Keratinocyte (primary cell): ENCODE measurements around the gene MAB21L4. TPM values are rescaled to one million over a fixed set of nuclear protein-coding genes. Genes with fewer than 3 reads are reported as not detected.

Experiments
- DNase-seq: peaks from one replicate; pipeline ENCODE4 v3.0.0-alpha.2; 2011; ENCODE audit warnings: low read depth, missing footprints, low spot score
- FAIRE-seq: peaks from 2 replicates; lab custom pipeline; 2011; peaks lifted over from hg19 to GRCh38; lab: Jason Lieb, UNC
- H2AFZ ChIP-seq: 2 replicates; pipeline ENCODE4 v1.6.0; 2012; ENCODE audit warnings: low read length, control low read depth, inconsistent platforms; ENCODE audit not compliant: control insufficient read depth
- H3K27ac ChIP-seq: 2 replicates; pipeline ENCODE4 v1.5.1; 2011; ENCODE audit warnings: low read length; ENCODE audit not compliant: control insufficient read depth, insufficient read depth
- H3K27me3 ChIP-seq: 3 replicates; pipeline ENCODE4 v1.6.0; 2011; ENCODE audit warnings: low read length; ENCODE audit not compliant: control insufficient read depth, insufficient read depth; ENCODE audit errors: extremely low read depth
- H3K36me3 ChIP-seq, 2 experiments: 2 replicates in 1 of 2; 3 replicates in 1 of 2; pipeline ENCODE4 v1.5.1; 2011; ENCODE audit warnings: low read length in 2 of 2, mild to moderate bottlenecking in 1 of 2; ENCODE audit not compliant: control insufficient read depth in 2 of 2, insufficient read depth in 2 of 2; ENCODE audit errors: extremely low read depth in 1 of 2
- H3K4me1 ChIP-seq: 3 replicates; pipeline ENCODE4 v1.5.1; 2011; ENCODE audit warnings: low read length; ENCODE audit not compliant: control insufficient read depth, insufficient read depth; ENCODE audit errors: extremely low read depth
- H3K4me2 ChIP-seq: 3 replicates; pipeline ENCODE4 v1.6.0; 2011; ENCODE audit warnings: low read depth, low read length; ENCODE audit not compliant: control insufficient read depth, insufficient read depth; ENCODE audit errors: extremely low read depth
- H3K4me3 ChIP-seq, 3 experiments: fragments of 200-600 bp in 1 of 3; sonication (generic) in 1 of 3; 2 replicates in 2 of 3; 3 replicates in 1 of 3; pipeline ENCODE4 v1.5.1; 2011 to 2016; ENCODE audit warnings: low read length in 3 of 3, mild to moderate bottlenecking in 3 of 3, control low read depth in 2 of 3, inconsistent platforms in 1 of 3, low read depth in 1 of 3, mixed read lengths in 1 of 3, mixed run types in 1 of 3, moderate library complexity in 1 of 3; ENCODE audit not compliant: control insufficient read depth in 2 of 3, insufficient read depth in 2 of 3; ENCODE audit errors: extremely low read depth in 1 of 3
- H3K79me2 ChIP-seq: 2 replicates; pipeline ENCODE4 v1.6.0; 2012; ENCODE audit warnings: low read length; ENCODE audit not compliant: control insufficient read depth, insufficient read depth
- H3K9ac ChIP-seq: 3 replicates; pipeline ENCODE4 v1.6.0; 2011; ENCODE audit warnings: low read length; ENCODE audit not compliant: control insufficient read depth, insufficient read depth; ENCODE audit errors: extremely low read depth
- H3K9me1 ChIP-seq: 3 replicates; pipeline ENCODE4 v1.6.0; 2011; ENCODE audit warnings: low read length; ENCODE audit not compliant: control insufficient read depth, insufficient read depth; ENCODE audit errors: extremely low read depth
- H3K9me3 ChIP-seq: 2 replicates; pipeline ENCODE4 v1.5.1; 2012; ENCODE audit warnings: low read depth, low read length; ENCODE audit not compliant: control insufficient read depth
- H4K20me1 ChIP-seq: 3 replicates; pipeline ENCODE4 v1.6.0; 2011; ENCODE audit warnings: low read length; ENCODE audit not compliant: control insufficient read depth, insufficient read depth; ENCODE audit errors: extremely low read depth
- EZH2 ChIP-seq: IDR thresholded peaks from one replicate; pipeline ENCODE4 v1.6.1; 2012; ENCODE audit warnings: inconsistent platforms, mild to moderate bottlenecking, low read length, moderate library complexity
- dilution Hi-C: fragments of 300-500 bp; cut with MboI; formaldehyde crosslinking; loops from one replicate; pipeline ENCODE4 v1.7.0; 2020; ENCODE audit warnings: low sequenced_read_pairs; ENCODE audit not compliant: extremely low pct_ligation_motif_present
- polyA plus RNA-seq, 5 experiments: library from polyadenylated mRNA; depleted of rRNA in 3 of 5; stranded (reverse) in 3 of 5; stranded (forward) in 1 of 5; unstranded in 1 of 5; fragments of >200 nt; gene quantifications; 1 replicate in 1 of 5; 2 replicates in 3 of 5; 3 replicates in 1 of 5; pipeline versions ENCODE4 v1.2.1 to v1.2.3, GENCODE V29; 2011 to 2012; ENCODE audit warnings: missing spikeins in 2 of 5, low read depth in 1 of 5, low replicate concordance in 1 of 5
- TF ChIP-seq, protein P1 (sequence below), 3 experiments: IDR thresholded peaks in 1 of 3; conservative IDR thresholded peaks in 1 of 3; optimal IDR thresholded peaks in 1 of 3; 2 replicates in 2 of 3; 3 replicates in 1 of 3; pipeline versions ENCODE3 to v1.5.1; 2011; ENCODE audit warnings: low read length in 3 of 3, mild to moderate bottlenecking in 3 of 3, moderate library complexity in 2 of 3, control low read depth in 1 of 3, inconsistent platforms in 1 of 3; ENCODE audit not compliant: insufficient read depth in 2 of 3; ENCODE audit errors: extremely low read depth in 1 of 3

The MAB21L4 gene
- polyA plus RNA-seq, 1 donor (not counting 4 experiments of a cell fraction or from before 2014, with no cell fraction given): 0.37 TPM

DNA sequence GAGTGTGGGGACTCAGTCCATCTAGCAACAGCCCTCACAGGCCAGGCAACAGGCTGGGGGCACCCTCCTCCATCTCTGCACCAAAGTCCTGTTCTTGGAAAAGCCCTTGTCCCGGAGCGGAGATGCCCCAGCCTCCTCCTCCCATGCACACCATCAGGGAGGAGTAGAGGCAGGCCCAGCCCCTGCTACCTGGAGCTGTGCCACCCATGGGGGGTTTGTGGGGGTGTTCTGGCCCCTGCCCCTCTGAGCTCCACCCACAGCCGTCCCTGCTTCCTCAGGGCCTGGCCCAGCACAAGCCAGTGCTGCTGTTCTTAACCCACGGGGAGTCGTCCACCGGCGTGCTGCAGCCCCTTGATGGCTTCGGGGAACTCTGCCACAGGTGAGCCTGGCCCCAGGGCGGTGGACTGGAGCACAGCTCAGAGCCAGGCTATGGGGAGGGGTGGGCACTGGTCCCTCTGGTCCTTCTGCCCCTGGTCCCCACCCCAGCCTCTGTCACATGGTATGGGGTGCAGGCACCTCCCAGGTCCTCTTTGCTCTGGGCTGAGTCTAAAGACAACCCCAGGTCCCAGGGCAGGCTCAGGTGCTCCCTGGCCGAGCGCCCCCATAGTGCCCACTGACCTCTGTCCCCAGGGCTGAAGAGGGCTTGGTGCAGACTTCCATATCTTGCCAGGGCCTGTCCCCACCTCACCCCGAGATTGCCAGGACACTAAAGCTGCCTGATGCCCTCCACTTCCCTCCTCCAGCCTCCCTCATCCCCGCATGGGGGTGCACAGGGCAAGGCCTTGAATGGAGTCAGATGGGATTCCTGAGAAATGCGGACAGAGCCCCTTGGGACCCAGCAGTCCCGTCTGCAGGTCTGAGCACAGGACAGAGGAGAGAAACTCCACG is 24.6 kb downstream of the MAB21L4 start:
- peaks cover 3% of the 10 kb centered on the region for H3K27me3 ChIP-seq
- no peaks in the 10 kb centered on the region for H3K9me1 ChIP-seq
- no peaks in the 10 kb centered on the region for H3K36me3 ChIP-seq
- H2AFZ ChIP-seq: no peak overlapping the region
- no peaks in the 10 kb centered on the region for H3K79me2 ChIP-seq
- DNase-seq (no peak), FAIRE-seq (no peak)
- H3K4me3 ChIP-seq: no peak overlapping the region
- H4K20me1 ChIP-seq: no peaks in the 10 kb centered on the region
- dilution Hi-C loops: no loop called here
- no peak overlapping the region for H3K4me2 ChIP-seq
- TF ChIP-seq, protein P1, sequence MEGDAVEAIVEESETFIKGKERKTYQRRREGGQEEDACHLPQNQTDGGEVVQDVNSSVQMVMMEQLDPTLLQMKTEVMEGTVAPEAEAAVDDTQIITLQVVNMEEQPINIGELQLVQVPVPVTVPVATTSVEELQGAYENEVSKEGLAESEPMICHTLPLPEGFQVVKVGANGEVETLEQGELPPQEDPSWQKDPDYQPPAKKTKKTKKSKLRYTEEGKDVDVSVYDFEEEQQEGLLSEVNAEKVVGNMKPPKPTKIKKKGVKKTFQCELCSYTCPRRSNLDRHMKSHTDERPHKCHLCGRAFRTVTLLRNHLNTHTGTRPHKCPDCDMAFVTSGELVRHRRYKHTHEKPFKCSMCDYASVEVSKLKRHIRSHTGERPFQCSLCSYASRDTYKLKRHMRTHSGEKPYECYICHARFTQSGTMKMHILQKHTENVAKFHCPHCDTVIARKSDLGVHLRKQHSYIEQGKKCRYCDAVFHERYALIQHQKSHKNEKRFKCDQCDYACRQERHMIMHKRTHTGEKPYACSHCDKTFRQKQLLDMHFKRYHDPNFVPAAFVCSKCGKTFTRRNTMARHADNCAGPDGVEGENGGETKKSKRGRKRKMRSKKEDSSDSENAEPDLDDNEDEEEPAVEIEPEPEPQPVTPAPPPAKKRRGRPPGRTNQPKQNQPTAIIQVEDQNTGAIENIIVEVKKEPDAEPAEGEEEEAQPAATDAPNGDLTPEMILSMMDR (optimal IDR thresholded peaks at IDR 0.05 in 1 of 3, IDR thresholded peaks at IDR 0.05 in 1 of 3, conservative IDR thresholded peaks at IDR 0.05 in 1 of 3; ENCODE audit: extremely low read depth in 1 of 3, insufficient read depth in 2 of 3, low read length in 3 of 3): no peak
- no peak for TF ChIP-seq EZH2
- no peak overlapping the region for H3K9ac ChIP-seq
- H3K9me3 ChIP-seq: no peaks in the 10 kb centered on the region
- no peak overlapping the region for H3K27ac ChIP-seq
- H3K4me1 ChIP-seq: no peaks in the 10 kb centered on the region

DNA sequence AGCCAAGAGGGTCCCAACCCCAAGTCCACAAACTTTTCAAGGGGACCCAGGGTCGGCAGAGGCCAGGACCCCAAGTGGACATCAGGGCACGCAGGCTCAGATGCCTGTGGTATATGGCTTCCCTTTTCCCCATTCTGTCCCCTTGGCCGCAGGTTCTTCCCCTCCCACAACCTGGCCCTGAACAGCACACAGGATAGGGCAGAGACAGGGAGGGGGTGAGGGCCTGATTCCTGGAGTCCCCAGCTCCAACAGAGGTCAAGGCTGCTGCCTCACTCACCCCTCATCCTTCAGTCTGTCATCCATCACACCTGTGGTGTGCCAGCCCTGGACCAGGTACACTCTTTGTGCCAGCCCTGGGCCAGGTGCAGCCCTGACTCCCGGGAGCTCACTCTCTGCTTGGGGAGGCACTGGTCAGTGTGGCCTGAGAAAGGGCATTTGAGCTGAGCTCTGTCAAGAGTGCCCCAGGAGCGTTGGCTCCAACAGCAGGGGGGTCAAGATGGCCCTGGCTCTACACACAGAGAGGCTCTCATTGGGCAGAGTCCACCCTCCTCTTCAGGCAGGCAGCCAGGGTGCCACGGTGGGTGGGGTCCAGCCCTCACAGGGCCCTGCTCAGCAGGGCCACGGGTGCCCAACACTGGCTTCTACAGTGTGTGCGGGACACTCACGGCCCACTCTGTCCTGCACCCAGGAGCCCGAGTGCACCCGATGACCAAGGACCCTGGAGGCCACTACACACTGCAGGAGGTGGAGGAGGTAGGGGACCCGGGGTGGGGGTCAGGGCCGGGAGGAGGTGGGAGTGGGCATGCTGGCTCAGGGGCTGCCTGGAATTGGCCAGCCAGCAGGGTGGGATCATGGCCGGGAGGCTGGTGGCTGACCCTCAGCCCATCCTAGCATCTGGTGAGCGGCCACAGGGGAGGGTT is 25.7 kb downstream of the MAB21L4 start:
- no peak overlapping the region for H2AFZ ChIP-seq
- H3K9me1 ChIP-seq: no peaks in the 10 kb centered on the region
- dilution Hi-C loops: no loop called here
- FAIRE-seq (no peak), DNase-seq (no peak)
- H3K27me3 ChIP-seq: peaks cover 3% of the 10 kb centered on the region
- H3K9ac ChIP-seq: no peak overlapping the region
- no peaks in the 10 kb centered on the region for H3K9me3 ChIP-seq
- no peak overlapping the region for H3K4me3 ChIP-seq
- no peak overlapping the region for H3K27ac ChIP-seq
- H3K36me3 ChIP-seq: no peaks in the 10 kb centered on the region
- no peak overlapping the region for H3K4me2 ChIP-seq
- TF ChIP-seq EZH2: no peak
- TF ChIP-seq, protein P1 (optimal IDR thresholded peaks at IDR 0.05 in 1 of 3, IDR thresholded peaks at IDR 0.05 in 1 of 3, conservative IDR thresholded peaks at IDR 0.05 in 1 of 3; ENCODE audit: extremely low read depth in 1 of 3, insufficient read depth in 2 of 3, low read length in 3 of 3): no peak
- no peaks in the 10 kb centered on the region for H4K20me1 ChIP-seq
- H3K4me1 ChIP-seq: no peaks in the 10 kb centered on the region
- no peaks in the 10 kb centered on the region for H3K79me2 ChIP-seq
